H1 (cell line): ENCODE data around the gene ALDH1A2. TPM values are rescaled to one million over a fixed set of nuclear protein-coding genes. Genes with fewer than 3 reads are reported as not detected.

Source experiments
- CTCF ChIA-PET: fragments of 300-600 bp; sonication (Branson Sonifier 250); formaldehyde crosslinking; loops from one replicate; lab custom pipeline; 2021; ENCODE audit not compliant: partially characterized antibody; lab: Charles Lee
- POLR2A ChIA-PET: fragments of 300-600 bp; sonication (Branson Sonifier 250); formaldehyde crosslinking; loops from one replicate; lab custom pipeline; 2021; ENCODE audit warnings: inconsistent platforms; ENCODE audit not compliant: partially characterized antibody; lab: Charles Lee
- DNase-seq, 2 experiments: peaks; one replicate each; pipeline versions ENCODE4 v3.0.0 to v3.0.0-alpha.2; 2010 to 2022; ENCODE audit warnings: low spot score in 2 of 2, low read depth in 1 of 2, mixed read lengths in 1 of 2
- FAIRE-seq: peaks from 2 replicates; lab custom pipeline; 2011; peaks lifted over from hg19 to GRCh38; lab: Jason Lieb, UNC
- H2AFZ ChIP-seq: 2 replicates; pipeline ENCODE4 v1.8.1; 2012; ENCODE audit warnings: low read length, inconsistent platforms
- H2AK5ac ChIP-seq: 2 replicates; pipeline ENCODE4 v1.6.1; 2013; ENCODE audit warnings: low read depth, low read length
- H2BK120ac ChIP-seq: replicated peaks from 2 replicates; pipeline ENCODE3; 2013; ENCODE audit warnings: low read depth, low read length, inconsistent platforms
- H2BK12ac ChIP-seq: 2 replicates; pipeline ENCODE4 v1.6.1; 2013; ENCODE audit warnings: low read depth, low read length
- H2BK15ac ChIP-seq: 2 replicates; pipeline ENCODE4 v1.6.1; 2013; ENCODE audit warnings: low read length
- H2BK20ac ChIP-seq: 2 replicates; pipeline ENCODE4 v1.6.1; 2013; ENCODE audit warnings: low read length
- H2BK5ac ChIP-seq: 2 replicates; pipeline ENCODE4 v1.6.1; 2013; ENCODE audit warnings: low read depth, low read length
- H3K14ac ChIP-seq: 2 replicates; pipeline ENCODE4 v1.6.1; 2013; ENCODE audit warnings: inconsistent platforms; ENCODE audit not compliant: insufficient read length
- H3K18ac ChIP-seq: 2 replicates; pipeline ENCODE4 v1.6.1; 2013; ENCODE audit warnings: low read length; ENCODE audit errors: extremely low read depth
- H3K23ac ChIP-seq: 2 replicates; pipeline ENCODE4 v1.6.1; 2013; ENCODE audit warnings: inconsistent platforms; ENCODE audit not compliant: insufficient read length
- H3K23me2 ChIP-seq: 2 replicates; pipeline ENCODE4 v1.6.1; 2013; ENCODE audit warnings: low read depth, low read length
- H3K27ac ChIP-seq: 2 replicates; pipeline ENCODE4 v1.6.1; 2011; ENCODE audit warnings: low read depth, low read length, inconsistent platforms
- H3K27me3 ChIP-seq, 4 experiments: replicated peaks in 1 of 4; 1 replicate in 1 of 4; 2 replicates in 3 of 4; pipeline versions ENCODE4 v1.6.1 to v1.8.1; 2011 to 2013; ENCODE audit warnings: low read length in 3 of 4, mild to moderate bottlenecking in 3 of 4, inconsistent platforms in 2 of 4, mixed read lengths in 2 of 4, moderate library complexity in 1 of 4; ENCODE audit not compliant: control insufficient read depth in 3 of 4, insufficient read depth in 3 of 4; ENCODE audit errors: extremely low read depth in 1 of 4
- H3K36me3 ChIP-seq, 4 experiments: 2 replicates each; pipeline versions ENCODE4 v1.6.1 to v1.8.1; 2011 to 2013; ENCODE audit warnings: mild to moderate bottlenecking in 4 of 4, low read length in 3 of 4, moderate library complexity in 2 of 4, control low read depth in 1 of 4, inconsistent platforms in 1 of 4; ENCODE audit not compliant: insufficient read depth in 4 of 4, control insufficient read depth in 2 of 4
- H3K4ac ChIP-seq: replicated peaks from 2 replicates; pipeline ENCODE3; 2013; ENCODE audit warnings: low read length, low read depth, mixed read lengths, inconsistent platforms; ENCODE audit not compliant: insufficient read length
- H3K4me1 ChIP-seq, 4 experiments: replicated peaks in 1 of 4; 1 replicate in 1 of 4; 2 replicates in 3 of 4; pipeline versions ENCODE4 v1.6.1 to v1.8.1; 2011 to 2013; ENCODE audit warnings: low read length in 3 of 4, inconsistent platforms in 2 of 4, mixed read lengths in 1 of 4; ENCODE audit not compliant: insufficient read depth in 4 of 4, control insufficient read depth in 3 of 4
- H3K4me2 ChIP-seq, 2 experiments: 2 replicates each; pipeline versions ENCODE4 v1.6.1 to v1.8.1; 2011 to 2013; ENCODE audit warnings: low read depth in 2 of 2, low read length in 2 of 2, control low read depth in 1 of 2, inconsistent platforms in 1 of 2, mild to moderate bottlenecking in 1 of 2; ENCODE audit not compliant: insufficient read depth in 1 of 2
- H3K4me3 ChIP-seq, 4 experiments: fragments of 200-600, 300-600 bp in 1 of 4; sonication (generic), shearing (Covaris generic), sonication (Bioruptor Twin) in 1 of 4; 2 replicates each; pipeline versions ENCODE4 v1.5.1 to v1.8.1; 2011 to 2016; ENCODE audit warnings: low read length in 4 of 4, low read depth in 3 of 4, control low read depth in 2 of 4, inconsistent platforms in 2 of 4, mild to moderate bottlenecking in 2 of 4, mixed read lengths in 1 of 4, moderate library complexity in 1 of 4; ENCODE audit not compliant: insufficient read depth in 2 of 4; ENCODE audit errors: extremely low read depth in 1 of 4
- H3K56ac ChIP-seq: replicated peaks from 2 replicates; pipeline ENCODE3; 2013; ENCODE audit warnings: low read depth, mild to moderate bottlenecking, mixed read lengths, low read length, inconsistent platforms; ENCODE audit not compliant: insufficient read length
- H3K79me1 ChIP-seq: 2 replicates; pipeline ENCODE4 v1.6.1; 2013; ENCODE audit warnings: low read depth, low read length, control low read depth
- H3K79me2 ChIP-seq, 2 experiments: 2 replicates each; pipeline versions ENCODE4 v1.6.1 to v1.8.1; 2012 to 2013; ENCODE audit warnings: low read length in 2 of 2, mild to moderate bottlenecking in 2 of 2, inconsistent platforms in 1 of 2; ENCODE audit not compliant: insufficient read depth in 2 of 2, control insufficient read depth in 1 of 2
- H3K9ac ChIP-seq, 4 experiments: replicated peaks in 1 of 4; 1 replicate in 1 of 4; 2 replicates in 3 of 4; pipeline versions ENCODE4 v1.6.1 to v1.8.1; 2011 to 2013; ENCODE audit warnings: low read depth in 3 of 4, low read length in 3 of 4, control low read depth in 2 of 4, mild to moderate bottlenecking in 2 of 4, moderate library complexity in 2 of 4, inconsistent platforms in 1 of 4; ENCODE audit errors: extremely low read depth in 1 of 4
- H3K9me3 ChIP-seq, 2 experiments: 2 replicates each; pipeline versions ENCODE4 v1.6.1 to v1.8.1; 2012 to 2013; ENCODE audit warnings: mild to moderate bottlenecking in 2 of 2, moderate library complexity in 2 of 2, control low read depth in 1 of 2, inconsistent platforms in 1 of 2, low read depth in 1 of 2, low read length in 1 of 2, mixed read lengths in 1 of 2; ENCODE audit not compliant: insufficient read depth in 2 of 2
- H4K20me1 ChIP-seq, 2 experiments: replicated peaks in 1 of 2; 2 replicates each; pipeline versions ENCODE3 to v1.8.1; 2011 to 2013; ENCODE audit warnings: inconsistent platforms in 2 of 2, low read length in 2 of 2, mild to moderate bottlenecking in 1 of 2; ENCODE audit not compliant: insufficient read depth in 2 of 2, control insufficient read depth in 1 of 2
- H4K5ac ChIP-seq: 2 replicates; pipeline ENCODE4 v1.6.1; 2013; ENCODE audit warnings: low read length, low read depth, mixed read lengths, inconsistent platforms; ENCODE audit not compliant: insufficient read length
- H4K8ac ChIP-seq: 2 replicates; pipeline ENCODE4 v1.8.0; 2013; ENCODE audit warnings: mild to moderate bottlenecking, moderate library complexity, low read length, inconsistent platforms; ENCODE audit not compliant: insufficient read depth; ENCODE audit errors: extremely low read depth
- H4K91ac ChIP-seq: replicated peaks from 2 replicates; pipeline ENCODE3; 2013; ENCODE audit warnings: low read length, mixed read lengths, inconsistent platforms; ENCODE audit not compliant: insufficient read length
- ATF2 ChIP-seq: IDR thresholded peaks from 2 replicates; pipeline ENCODE4 v1.6.1; 2012; ENCODE audit warnings: low read length, inconsistent platforms
- BACH1 ChIP-seq: IDR thresholded peaks from 2 replicates; pipeline ENCODE4 v1.6.1; 2012; ENCODE audit warnings: low read length, improper control_type of control experiment
- BRCA1 ChIP-seq: IDR thresholded peaks from 2 replicates; pipeline ENCODE4 v1.6.1; 2012; ENCODE audit warnings: low read depth, low read length, improper control_type of control experiment
- CBX5 ChIP-seq: fragments of 300-800, 300-1000 bp; sonication (generic); IDR thresholded peaks from 2 replicates; pipeline ENCODE4 v1.7.1; 2016; ENCODE audit warnings: antibody characterized with exemption, low read length, low read depth
- EGR1 ChIP-seq: IDR thresholded peaks from 2 replicates; pipeline ENCODE4 v1.6.1; 2011; ENCODE audit warnings: low read depth, low read length, borderline replicate concordance
- FOSL1 ChIP-seq: IDR thresholded peaks from 2 replicates; pipeline ENCODE4 v1.6.1; 2011; ENCODE audit warnings: mild to moderate bottlenecking, low read depth, low read length, moderate library complexity; ENCODE audit not compliant: insufficient read depth
- HDAC6 ChIP-seq: IDR thresholded peaks from one replicate; pipeline ENCODE4 v1.7.1; 2012; ENCODE audit warnings: low read depth, mild to moderate bottlenecking, inconsistent platforms, low read length, moderate library complexity
- POLR2AphosphoS5 ChIP-seq: IDR thresholded peaks from 2 replicates; pipeline ENCODE4 v1.6.1; 2011; ENCODE audit warnings: low read depth, low read length
- POU5F1 ChIP-seq: IDR thresholded peaks from 2 replicates; pipeline ENCODE4 v1.6.1; 2011; ENCODE audit warnings: low read depth, mild to moderate bottlenecking, low read length, moderate library complexity
- SIN3A ChIP-seq, 2 experiments: IDR thresholded peaks in 1 of 2; conservative IDR thresholded peaks in 1 of 2; 2 replicates each; pipeline ENCODE4 v1.6.1; 2011 to 2012; ENCODE audit warnings: low read length in 2 of 2, improper control_type of control experiment in 1 of 2, low read depth in 1 of 2, mild to moderate bottlenecking in 1 of 2
- SIRT6 ChIP-seq: IDR thresholded peaks from one replicate; pipeline ENCODE4 v1.7.1; 2012; ENCODE audit warnings: low read length, inconsistent platforms
- SP1 ChIP-seq: IDR thresholded peaks from 2 replicates; pipeline ENCODE4 v1.6.1; 2011; ENCODE audit warnings: low read depth, low read length
- YY1 ChIP-seq: IDR thresholded peaks from 2 replicates; pipeline ENCODE4 v1.6.1; 2011; ENCODE audit warnings: low read depth, mild to moderate bottlenecking, low read length
- WGBS, 2 experiments: shearing (Covaris generic) in 1 of 2; methylation state at CpG; one replicate each; pipeline versions ENCODE4 v1.1.6 to v1.1.7; 2013 to 2015; ENCODE audit warnings: low lambda C conversion rate in 2 of 2, mixed read lengths in 2 of 2, inconsistent platforms in 1 of 2, low coverage in 1 of 2, missing lambda C conversion rate in 1 of 2; ENCODE audit not compliant: insufficient replicate concordance in 2 of 2, insufficient coverage in 1 of 2, insufficient read length in 1 of 2; ENCODE audit errors: extremely low coverage in 1 of 2, missing lambda C conversion rate in 1 of 2; 5-methylcytosine and 5-hydroxymethylcytosine counted together
- polyA plus RNA-seq, 7 experiments: library from polyadenylated mRNA; depleted of rRNA in 3 of 7; stranded (reverse) in 5 of 7; unstranded in 2 of 7; fragments of >200 nt in 5 of 7; fragments of 200-250 nt in 2 of 7; gene quantifications; 1 replicate in 5 of 7; 2 replicates in 1 of 7; 4 replicates in 1 of 7; pipeline versions ENCODE4 v1.2.1 to v1.2.3, GENCODE V29; 2011 to 2013; ENCODE audit warnings: missing spikeins in 2 of 7, mixed read lengths in 2 of 7
- total RNA-seq: library from RNA; stranded (reverse); fragmentation: NEBNext Ultra II Directional; extraction: Animal tissue kit (Norgen Biotek cat#: 25700); gene quantifications from 2 replicates; pipeline ENCODE4 v1.2.1, GENCODE V29; 2021

ALDH1A2 gene
- total and polyA plus RNA-seq, 2 of the 8 experiments (the other 6 are each of a cell fraction or from before 2014, with no cell fraction given) = 0.06 to 0.24 TPM

GRCh38 chr15:57923306-57923705 is 142.2 kb downstream of the ALDH1A2 start:
- WGBS, 2 experiments = 73% methylated on average over 1 of the region's 1 CpG; no CpG with 5 or more reads in 1 of the 2 experiments
- Histone ChIP-seq H4K91ac (no peak overlapping the region), H3K4me1 (no peaks in the 10 kb centered on the region; a peak in 2 of 7 replicates), H3K23me2 (no peaks in the 10 kb centered on the region), H3K14ac (no peak overlapping the region), H3K23ac (no peak overlapping the region), H3K4me2 (no peak overlapping the region), H4K20me1 (no peaks in the 10 kb centered on the region), H3K36me3 (no peaks in the 10 kb centered on the region), H4K5ac (no peak overlapping the region), H2BK20ac (no peak overlapping the region), H3K9me3 (no peaks in the 10 kb centered on the region), H3K4ac (no peak overlapping the region), H2BK15ac (no peak overlapping the region), H3K18ac (no peak overlapping the region), H4K8ac (no peak overlapping the region), H2BK5ac (no peak overlapping the region), H3K4me3 (no peak overlapping the region), H3K79me2 (no peaks in the 10 kb centered on the region), H3K56ac (no peak overlapping the region), H3K9ac (no peak overlapping the region), H2BK120ac (no peak overlapping the region), H3K79me1 (no peaks in the 10 kb centered on the region), H2AFZ (no peak overlapping the region), H3K27ac (no peak overlapping the region), H2BK12ac (no peak overlapping the region), H2AK5ac (no peak overlapping the region), H3K27me3 (peaks cover 0 to 1% (median 0%) of the 10 kb centered on the region in 4 experiments; a peak in 1 of 7 replicates)
- no peak for DNase-seq
- no peak for FAIRE-seq
- ChIA-PET POLR2A (no interaction called here), CTCF (interaction anchor here (1.0 to 1.7 kb wide), 4 partner anchors 9 to 154 kb away, joined by 3 to 4 read pairs (median 3); no protein-coding TSS in a partner anchor)
- no peak for TF ChIP-seq BACH1
- no peak for TF ChIP-seq POLR2AphosphoS5
- no peak for TF ChIP-seq SP1
- TF ChIP-seq ATF2 = no peak
- TF ChIP-seq SIRT6 = no peak
- no peak for TF ChIP-seq HDAC6
- no peak for TF ChIP-seq POU5F1
- no peak for TF ChIP-seq SIN3A (conservative IDR thresholded peaks at IDR 0.05 in 1 of 2, IDR thresholded peaks at IDR 0.05 in 1 of 2; ENCODE audit: low read depth in 1 of 2, low read length in 2 of 2)
- no peak for TF ChIP-seq YY1
- no peak for TF ChIP-seq EGR1
- TF ChIP-seq FOSL1 = no peak
- TF ChIP-seq BRCA1 = no peak
- TF ChIP-seq CBX5 = no peak
